IMR-90 (cell line): Measurements from ENCODE around the gene KPNA1. TPM values are rescaled to one million over a fixed set of nuclear protein-coding genes. Genes with fewer than 3 reads are reported as not detected.

Experiments
- ATAC-seq: fragments of 200-7000 bp; cut with Tn5 transposase; 2 replicates; pipeline ENCODE4 v1.9.1; 2020; ENCODE audit warnings: low read depth, mild to moderate bottlenecking, moderate library complexity
- BruUV-seq: library from RNA; stranded (reverse); fragments of 400-500 nt; replicated peaks from 2 replicates; lab custom pipeline; 2021; lab: Mats Ljungman, UMichigan
- CTCF ChIA-PET: fragments of 300-600 bp; formaldehyde crosslinking; extraction: SDS; loops from one replicate; lab custom pipeline; 2021; ENCODE audit warnings: antibody characterized with exemption; lab: Yijun Ruan, JAX
- POLR2A ChIA-PET: fragments of 300-600 bp; sonication (Branson Sonifier 250); formaldehyde crosslinking; loops from one replicate; lab custom pipeline; 2022; ENCODE audit warnings: antibody characterized with exemption; ENCODE audit not compliant: unreplicated experiment; lab: Charles Lee
- DNase-seq: peaks from one replicate; pipeline ENCODE4 v3.0.0; 2013
- H2AFZ ChIP-seq: replicated peaks from 2 replicates; pipeline ENCODE3; 2013; ENCODE audit warnings: low read length, mild to moderate bottlenecking; ENCODE audit not compliant: poor library complexity
- H2AK5ac ChIP-seq: 2 replicates; pipeline ENCODE4 v1.6.1; 2013; ENCODE audit warnings: low read depth, low read length, inconsistent platforms
- H2AK9ac ChIP-seq: replicated peaks from 2 replicates; pipeline ENCODE3; 2013; ENCODE audit warnings: mild to moderate bottlenecking, low read depth, low read length, moderate library complexity; ENCODE audit not compliant: poor library complexity
- H2BK120ac ChIP-seq: 2 replicates; pipeline ENCODE4 v1.6.1; 2013; ENCODE audit warnings: low read depth, low read length, inconsistent platforms
- H2BK15ac ChIP-seq: 3 replicates; pipeline ENCODE4 v1.6.1; 2013; ENCODE audit warnings: low read depth, low read length, inconsistent platforms
- H2BK20ac ChIP-seq: 2 replicates; pipeline ENCODE4 v1.6.1; 2013; ENCODE audit warnings: low read depth, mild to moderate bottlenecking, inconsistent platforms, low read length, moderate library complexity
- H2BK5ac ChIP-seq: 2 replicates; pipeline ENCODE4 v1.6.1; 2013; ENCODE audit warnings: mild to moderate bottlenecking, low read depth, low read length, inconsistent platforms; ENCODE audit not compliant: poor library complexity, severe bottlenecking
- H3K14ac ChIP-seq: replicated peaks from 2 replicates; pipeline ENCODE4 v1.6.1; 2013; ENCODE audit warnings: low read depth, low read length, inconsistent platforms
- H3K18ac ChIP-seq: 2 replicates; pipeline ENCODE4 v1.6.1; 2013; ENCODE audit warnings: low read depth, low read length, control low read depth
- H3K23ac ChIP-seq: 2 replicates; pipeline ENCODE4 v1.6.1; 2013; ENCODE audit warnings: low read depth, low read length, inconsistent platforms
- H3K27ac ChIP-seq: 2 replicates; pipeline ENCODE4 v1.5.1; 2013; ENCODE audit warnings: mild to moderate bottlenecking, control low read depth, low read length; ENCODE audit not compliant: insufficient read depth
- H3K27me3 ChIP-seq: 2 replicates; pipeline ENCODE4 v1.6.1; 2013; ENCODE audit warnings: low read length; ENCODE audit not compliant: control insufficient read depth, insufficient read depth
- H3K36me3 ChIP-seq: 2 replicates; pipeline ENCODE4 v1.6.1; 2013; ENCODE audit warnings: low read length, mixed read lengths; ENCODE audit not compliant: control insufficient read depth, insufficient read depth
- H3K4ac ChIP-seq: 2 replicates; pipeline ENCODE4 v1.6.1; 2013; ENCODE audit warnings: low read depth, low read length, inconsistent platforms
- H3K4me1 ChIP-seq: 2 replicates; pipeline ENCODE4 v1.6.1; 2013; ENCODE audit warnings: low read length, mixed read lengths; ENCODE audit not compliant: control insufficient read depth, insufficient read depth
- H3K4me2 ChIP-seq: 2 replicates; pipeline ENCODE4 v1.6.1; 2013; ENCODE audit warnings: low read depth, mild to moderate bottlenecking, control low read depth, low read length, moderate library complexity
- H3K4me3 ChIP-seq: 2 replicates; pipeline ENCODE4 v1.5.1; 2013; ENCODE audit warnings: low read depth, mild to moderate bottlenecking, control low read depth, low read length, moderate library complexity; ENCODE audit not compliant: insufficient read depth
- H3K56ac ChIP-seq: 2 replicates; pipeline ENCODE4 v1.6.1; 2013; ENCODE audit warnings: low read length, inconsistent platforms; ENCODE audit not compliant: insufficient read depth; ENCODE audit errors: extremely low read depth
- H3K79me1 ChIP-seq, 2 experiments: 2 replicates each; pipeline ENCODE4 v1.6.1; 2013; ENCODE audit warnings: low read length in 2 of 2, inconsistent platforms in 1 of 2, low read depth in 1 of 2
- H3K9ac ChIP-seq: 2 replicates; pipeline ENCODE4 v1.6.1; 2013; ENCODE audit warnings: low read depth, low read length, control low read depth
- H3K9me1 ChIP-seq: 2 replicates; pipeline ENCODE4 v1.6.1; 2013; ENCODE audit warnings: low read length, inconsistent platforms; ENCODE audit not compliant: insufficient read depth
- H3K9me3 ChIP-seq: 2 replicates; pipeline ENCODE4 v1.6.1; 2013; ENCODE audit warnings: low read length; ENCODE audit not compliant: control insufficient read depth, insufficient read depth
- H4K20me1 ChIP-seq: 2 replicates; pipeline ENCODE4 v1.6.1; 2013; ENCODE audit warnings: low read length, inconsistent platforms; ENCODE audit not compliant: insufficient read depth
- H4K5ac ChIP-seq: 2 replicates; pipeline ENCODE4 v1.6.1; 2013; ENCODE audit warnings: mild to moderate bottlenecking, low read depth, low read length, control low read depth
- H4K8ac ChIP-seq, 2 experiments: 2 replicates each; pipeline ENCODE4 v1.6.1; 2013; ENCODE audit warnings: low read depth in 2 of 2, low read length in 2 of 2, control low read depth in 1 of 2, inconsistent platforms in 1 of 2
- H4K91ac ChIP-seq: 2 replicates; pipeline ENCODE4 v1.6.1; 2013; ENCODE audit warnings: low read depth, low read length, inconsistent platforms; ENCODE audit not compliant: insufficient read depth
- BHLHE40 ChIP-seq: fragments of 150-350 bp; IDR thresholded peaks from 2 replicates; pipeline ENCODE4 v1.6.1; 2016; ENCODE audit warnings: mild to moderate bottlenecking, low read depth, low read length
- RFX5 ChIP-seq: IDR thresholded peaks from 2 replicates; pipeline ENCODE4 v1.8.0; 2012; ENCODE audit warnings: low read depth, mild to moderate bottlenecking, low read length, moderate library complexity
- USF2 ChIP-seq: fragments of 150-350 bp; IDR thresholded peaks from 2 replicates; pipeline ENCODE4 v1.6.1; 2017; ENCODE audit warnings: mild to moderate bottlenecking, antibody characterized with exemption, low read length, low read depth
- WGBS, 2 experiments: methylation state at CpG; one replicate each; pipeline versions ENCODE4 v1.1.5 to v1.1.7; 2013; ENCODE audit warnings: missing lambda C conversion rate in 2 of 2; ENCODE audit not compliant: insufficient read length in 1 of 2; ENCODE audit errors: extremely low coverage in 2 of 2; 5-methylcytosine and 5-hydroxymethylcytosine counted together
- dilution Hi-C: fragments of 300-500 bp; cut with HindIII; formaldehyde crosslinking; loops from one replicate; pipeline ENCODE4 v1.14.3; 2018; ENCODE audit warnings: low sequenced_read_pairs; ENCODE audit not compliant: unreplicated experiment
- in situ Hi-C: fragments of 300-500 bp; cut with MboI; formaldehyde crosslinking; loops from 3 replicates; pipeline ENCODE4 v1.14.3; 2019; ENCODE audit warnings: low sequenced_read_pairs, inconsistent platforms, mixed read lengths
- intact Hi-C: fragments of 100-400 bp; cut with micrococcal nuclease; formaldehyde crosslinking; loops from 2 replicates; pipeline ENCODE4 v1.10.0; 2022
- polyA plus RNA-seq, 3 experiments: library from polyadenylated mRNA; depleted of rRNA; stranded (reverse); fragments of >200 nt; gene quantifications; 2 replicates each; pipeline ENCODE4 v1.2.3, GENCODE V29; 2012; ENCODE audit warnings: low replicate concordance in 1 of 3
- total RNA-seq: library from RNA; depleted of rRNA; stranded (reverse); fragments of >200 nt; gene quantifications from 2 replicates; pipeline ENCODE4 v1.2.3, GENCODE V29; 2012

The KPNA1 gene
- total and polyA plus RNA-seq, 2 of the 4 experiments (the other 2 are of a cell fraction), result 30.6 to 112 TPM

- Histone ChIP-seq H3K9ac (no peak overlapping the region), H2AFZ (no peak overlapping the region), H3K56ac (no peak overlapping the region), H3K4me1 (no peaks in the 10 kb centered on the region), H4K91ac (no peak overlapping the region), H3K9me1 (no peaks in the 10 kb centered on the region; the same call in 1 of the 2 replicates), H4K5ac (no peak overlapping the region), H2AK5ac (no peak overlapping the region), H2BK15ac (no peak overlapping the region), H3K18ac (no peak overlapping the region), H4K8ac (no peak overlapping the region), H3K36me3 (peaks cover 14% of the 10 kb centered on the region), H3K9me3 (no peaks in the 10 kb centered on the region), H3K27me3 (no peaks in the 10 kb centered on the region), H3K4me3 (no peak overlapping the region), H3K27ac (no peak overlapping the region), H3K4me2 (no peak overlapping the region), H2BK20ac (no peak overlapping the region), H3K4ac (no peak overlapping the region), H4K20me1 (no peaks in the 10 kb centered on the region), H3K79me1 (peaks cover 12 to 24% of the 10 kb centered on the region in 2 experiments), H3K14ac (no peak overlapping the region), H2BK120ac (no peak overlapping the region), H2AK9ac (no peak overlapping the region), H2BK5ac (no peak overlapping the region), H3K23ac (no peak overlapping the region)
- DNase-seq (no peak), ATAC-seq (no peak)
- no TSS peak for BruUV-seq
- TF ChIP-seq USF2, result no peak
- no peak for TF ChIP-seq RFX5
- no peak for TF ChIP-seq BHLHE40
- in situ Hi-C loops (no loop called here), intact Hi-C loops (no loop called here), dilution Hi-C loops (no loop called here)
- no CpG with 5 or more reads among the region's 4 CpGs for WGBS, 2 experiments
- CTCF ChIA-PET, result interaction anchor here (0.7 to 1.2 kb wide), 2 partner anchors 47 to 610 kb away, joined by 3 read pairs; no protein-coding TSS in a partner anchor
- POLR2A ChIA-PET, result no interaction called here
These were observed 104.6 kb downstream of the KPNA1 start for GRCh38 chr3:122410111-122410510.
